Astrocyte (in vitro differentiated cells and primary cell): ENCODE measurements around the gene RNF157. TPM values are rescaled to one million over a fixed set of nuclear protein-coding genes. Genes with fewer than 3 reads are reported as not detected.

Source experiments
- DNase-seq: peaks from one replicate; pipeline ENCODE4 v3.0.0-alpha.2; 2010; ENCODE audit warnings: low read depth
- FAIRE-seq: peaks from 2 replicates; lab custom pipeline; 2011; peaks lifted over from hg19 to GRCh38; lab: Jason Lieb, UNC
- H2AFZ ChIP-seq: 2 replicates; pipeline ENCODE4 v1.6.0; 2012; ENCODE audit warnings: low read depth, low read length, inconsistent platforms
- H3K27ac ChIP-seq: 2 replicates; pipeline ENCODE4 v1.5.1; 2011; ENCODE audit warnings: low read depth, low read length, inconsistent platforms
- H3K27me3 ChIP-seq: 2 replicates; pipeline ENCODE4 v1.6.0; 2011; ENCODE audit warnings: low read length, inconsistent platforms; ENCODE audit not compliant: insufficient read depth
- H3K36me3 ChIP-seq: 2 replicates; pipeline ENCODE4 v1.5.1; 2011; ENCODE audit warnings: low read length, inconsistent platforms; ENCODE audit not compliant: insufficient read depth
- H3K4me1 ChIP-seq: 2 replicates; pipeline ENCODE4 v1.5.1; 2011; ENCODE audit warnings: low read length, inconsistent platforms; ENCODE audit not compliant: insufficient read depth
- H3K4me2 ChIP-seq: 2 replicates; pipeline ENCODE4 v1.6.0; 2012; ENCODE audit warnings: low read length, inconsistent platforms
- H3K4me3 ChIP-seq: 2 replicates; pipeline ENCODE4 v1.5.1; 2011; ENCODE audit warnings: low read depth, mild to moderate bottlenecking, low read length, inconsistent platforms; ENCODE audit not compliant: insufficient read depth
- H3K79me2 ChIP-seq: 2 replicates; pipeline ENCODE4 v1.6.0; 2012; ENCODE audit warnings: mild to moderate bottlenecking, low read length, inconsistent platforms; ENCODE audit not compliant: insufficient read depth
- H3K9ac ChIP-seq: 2 replicates; pipeline ENCODE4 v1.6.0; 2012; ENCODE audit warnings: mild to moderate bottlenecking, low read length, inconsistent platforms
- H3K9me3 ChIP-seq: 2 replicates; pipeline ENCODE4 v1.5.1; 2012; ENCODE audit warnings: low read depth, mild to moderate bottlenecking, low read length, inconsistent platforms; ENCODE audit not compliant: insufficient read depth
- H4K20me1 ChIP-seq: 2 replicates; pipeline ENCODE4 v1.6.0; 2012; ENCODE audit warnings: low read length, inconsistent platforms; ENCODE audit not compliant: insufficient read depth
- H3K27ac Mint-ChIP-seq: one replicate; pipeline ENCODE4 v1.8.0; 2021; ENCODE audit warnings: mild to moderate bottlenecking, mixed read lengths; ENCODE audit not compliant: unreplicated experiment
- H3K27me3 Mint-ChIP-seq: one replicate; pipeline ENCODE4 v1.8.0; 2021; ENCODE audit warnings: low read depth, mixed read lengths; ENCODE audit not compliant: unreplicated experiment
- H3K36me3 Mint-ChIP-seq: one replicate; pipeline ENCODE4 v1.8.0; 2021; ENCODE audit warnings: low read depth, mixed read lengths; ENCODE audit not compliant: unreplicated experiment
- H3K4me1 Mint-ChIP-seq: one replicate; pipeline ENCODE4 v1.8.0; 2021; ENCODE audit warnings: low read depth, mixed read lengths; ENCODE audit not compliant: unreplicated experiment
- H3K4me3 Mint-ChIP-seq: one replicate; pipeline ENCODE4 v1.8.0; 2021; ENCODE audit warnings: mild to moderate bottlenecking, moderate library complexity, mixed read lengths; ENCODE audit not compliant: unreplicated experiment
- H3K9me3 Mint-ChIP-seq: one replicate; pipeline ENCODE4 v1.8.0; 2021; ENCODE audit warnings: mild to moderate bottlenecking, mixed read lengths; ENCODE audit not compliant: unreplicated experiment
- CTCF ChIP-seq: IDR thresholded peaks from 2 replicates; pipeline ENCODE4 v1.5.1; 2011; ENCODE audit warnings: low read depth, mild to moderate bottlenecking, inconsistent platforms, low read length, moderate library complexity; ENCODE audit not compliant: insufficient read depth
- EZH2 ChIP-seq: IDR thresholded peaks from 2 replicates; pipeline ENCODE4 v1.6.1; 2012; ENCODE audit warnings: mild to moderate bottlenecking, low read length, inconsistent platforms; ENCODE audit not compliant: insufficient read depth
- total RNA-seq: library from RNA; stranded (reverse); gene quantifications from 2 replicates; pipeline ENCODE4 v1.2.1, GENCODE V29; 2021

The RNF157 gene
- total RNA-seq, 1 donor from 2014 or later = 1.4 TPM

- peaks cover 2% of the 10 kb centered on the region for H3K4me1 ChIP-seq
- Mint-ChIP-seq H3K27ac (no peak overlapping the region), H3K36me3 (no peaks in the 10 kb centered on the region), H3K9me3 (no peaks in the 10 kb centered on the region), H3K4me3 (no peak overlapping the region), H3K4me1 (peaks cover 11% of the 10 kb centered on the region), H3K27me3 (no peaks in the 10 kb centered on the region)
- no peaks in the 10 kb centered on the region for H3K27me3 ChIP-seq
- no peak for FAIRE-seq
- H4K20me1 ChIP-seq = peaks cover 13% of the 10 kb centered on the region
- no peaks in the 10 kb centered on the region for H3K9me3 ChIP-seq
- DNase-seq = no peak
- no peak overlapping the region for H3K9ac ChIP-seq
- H3K4me2 ChIP-seq = no peak overlapping the region
- H3K36me3 ChIP-seq = peaks cover 4% of the 10 kb centered on the region
- TF ChIP-seq EZH2 = no peak
- no peak for TF ChIP-seq CTCF
- H3K79me2 ChIP-seq = peaks cover 31% of the 10 kb centered on the region
- no peak overlapping the region for H3K27ac ChIP-seq
- no peak overlapping the region for H2AFZ ChIP-seq
- no peak overlapping the region for H3K4me3 ChIP-seq
Measured at GRCh38 chr17:76271669-76272540, 31.6 kb upstream of the RNF157 start.

- peaks cover 39% of the 10 kb centered on the region for H3K79me2 ChIP-seq
- TF ChIP-seq EZH2 (no peak), CTCF (no peak)
- FAIRE-seq (no peak), DNase-seq (no peak)
- no peak overlapping the region for H3K4me2 ChIP-seq
- no peak overlapping the region for H2AFZ ChIP-seq
- H3K9me3 ChIP-seq = no peaks in the 10 kb centered on the region
- H3K4me3 ChIP-seq = no peak overlapping the region
- no peaks in the 10 kb centered on the region for H3K27me3 Mint-ChIP-seq
- H3K4me3 Mint-ChIP-seq = no peak overlapping the region
- H3K9me3 Mint-ChIP-seq = no peaks in the 10 kb centered on the region
- H3K4me1 Mint-ChIP-seq = peaks cover 14% of the 10 kb centered on the region
- H3K9ac ChIP-seq = no peak overlapping the region
- peaks cover 13% of the 10 kb centered on the region for H4K20me1 ChIP-seq
- H3K36me3 Mint-ChIP-seq = no peaks in the 10 kb centered on the region
- H3K4me1 ChIP-seq = peaks cover 8% of the 10 kb centered on the region
- H3K36me3 ChIP-seq = peaks cover 4% of the 10 kb centered on the region
- H3K27ac ChIP-seq = no peak overlapping the region
- no peak overlapping the region for H3K27ac Mint-ChIP-seq
- no peaks in the 10 kb centered on the region for H3K27me3 ChIP-seq
Measured at GRCh38 chr17:76270770-76271668, 30.7 kb upstream of the RNF157 start.
